HG03039 (cell line): ENCODE measurements around the gene LAMB1.
A peak's percentile ranks its signal among the peaks of the same experiment; 100 is the strongest.

Experiments used
- ATAC-seq: cut with Tn5 transposase; IDR thresholded peaks from one replicate; pipeline ENCODE4 v1.9.1; 2021; ENCODE audit warnings: mild to moderate bottlenecking, moderate library complexity; ENCODE audit not compliant: unreplicated experiment

The LAMB1 gene

DNA sequence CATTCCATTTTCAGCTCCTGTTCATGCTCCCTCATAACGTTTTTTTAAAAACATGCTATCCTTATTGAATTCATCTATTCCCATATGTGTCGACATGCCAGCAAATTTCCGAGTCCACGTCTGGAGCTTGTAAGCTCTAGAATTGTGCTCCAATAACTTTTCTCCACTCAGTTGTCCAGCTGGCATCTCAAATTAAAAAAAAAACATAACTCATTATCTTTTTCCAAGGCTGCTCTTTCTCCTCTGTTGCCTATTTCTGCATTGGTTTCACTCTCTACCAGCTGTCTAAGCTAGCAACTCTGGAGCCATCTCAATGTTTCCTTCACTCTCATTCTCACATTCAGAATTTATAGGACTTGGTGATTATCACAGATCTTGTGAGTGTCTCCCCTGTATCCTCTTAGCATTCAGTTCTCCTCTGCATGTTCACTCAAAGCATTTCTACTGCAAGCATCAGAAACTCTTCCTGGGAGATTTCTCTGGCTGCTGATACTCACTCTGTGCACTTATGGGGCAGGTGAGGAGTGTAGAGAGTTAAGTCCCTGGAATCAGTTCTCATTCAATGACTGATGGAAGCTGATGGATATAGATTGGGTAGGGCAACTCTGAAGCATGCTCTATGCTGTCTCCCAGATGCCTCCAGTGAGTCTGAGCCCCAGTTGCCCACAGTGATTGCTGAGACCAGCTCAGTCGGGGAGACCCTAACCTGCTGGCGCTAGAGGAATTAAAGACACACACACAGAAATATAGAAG is 118.7 kb downstream of the LAMB1 start:
- ATAC-seq: no peak

DNA sequence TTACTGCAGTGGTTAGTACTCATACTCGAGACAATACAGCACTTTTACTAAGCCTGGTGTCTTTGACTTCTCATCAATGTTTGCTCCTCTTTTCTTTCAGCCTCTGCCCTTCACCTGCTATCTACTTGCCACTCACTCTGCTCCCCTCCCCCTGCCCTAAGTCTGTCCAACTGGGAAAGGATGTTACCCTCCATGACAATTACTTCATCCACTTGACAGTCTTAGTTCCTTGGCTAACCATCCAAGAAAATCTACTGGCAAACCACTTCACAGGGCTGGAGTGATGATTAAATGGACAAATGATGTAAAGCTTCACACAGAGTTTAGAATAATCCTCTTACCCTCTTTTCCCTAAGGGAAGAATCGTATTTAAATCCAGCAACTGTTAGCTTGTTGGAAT is 120.2 kb downstream of the LAMB1 start:
- no peak for ATAC-seq

DNA sequence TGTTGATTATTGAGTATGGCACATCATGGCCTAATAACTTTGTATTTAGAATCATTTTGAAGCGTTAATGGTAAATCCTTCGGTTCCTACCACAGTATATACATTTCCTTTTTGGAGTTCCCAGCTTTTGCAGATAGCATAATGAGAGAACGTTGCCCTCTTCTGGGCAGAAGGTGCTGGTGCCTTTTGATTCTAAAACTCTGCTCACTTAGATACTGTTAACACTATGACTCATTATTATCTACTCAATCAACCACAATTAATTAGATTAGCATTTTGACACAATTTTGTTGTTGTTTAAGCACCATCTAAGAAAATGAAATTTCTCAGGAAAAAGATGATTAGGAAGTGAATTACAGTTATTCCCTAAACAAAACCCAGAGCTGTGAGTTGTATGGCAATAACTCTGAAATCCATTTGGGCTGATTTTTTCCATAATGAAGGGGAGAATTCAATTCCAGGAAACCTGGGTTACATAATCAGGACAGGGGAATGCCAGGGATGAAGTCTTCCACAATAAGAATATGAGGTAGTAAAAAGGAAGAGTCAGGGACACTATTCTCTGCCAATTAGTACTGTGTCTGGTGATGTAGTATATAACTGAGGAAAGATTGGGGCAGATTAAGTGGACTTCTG is 123.4 kb downstream of the LAMB1 start:
- peak; percentile 67 for ATAC-seq

DNA sequence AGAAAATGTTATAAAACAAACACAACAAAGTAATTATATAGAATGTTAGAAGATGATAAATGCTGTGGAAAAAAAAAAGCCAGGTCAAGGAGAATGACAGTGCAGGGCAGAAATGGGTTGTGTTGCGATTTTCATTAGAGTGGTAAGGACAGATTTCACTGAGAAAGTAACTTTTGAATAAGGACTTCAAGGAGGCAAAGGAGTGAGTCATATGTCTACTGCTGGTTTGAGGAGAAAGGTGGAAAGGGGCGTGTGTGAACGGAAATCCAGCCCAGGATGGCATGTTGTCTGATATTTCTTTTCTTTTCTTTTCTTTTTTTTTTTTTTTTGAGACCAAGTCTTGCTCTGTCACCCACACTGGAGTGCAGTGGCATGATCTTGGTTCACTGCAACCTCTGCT is 124.3 kb downstream of the LAMB1 start:
- no peak for ATAC-seq

DNA sequence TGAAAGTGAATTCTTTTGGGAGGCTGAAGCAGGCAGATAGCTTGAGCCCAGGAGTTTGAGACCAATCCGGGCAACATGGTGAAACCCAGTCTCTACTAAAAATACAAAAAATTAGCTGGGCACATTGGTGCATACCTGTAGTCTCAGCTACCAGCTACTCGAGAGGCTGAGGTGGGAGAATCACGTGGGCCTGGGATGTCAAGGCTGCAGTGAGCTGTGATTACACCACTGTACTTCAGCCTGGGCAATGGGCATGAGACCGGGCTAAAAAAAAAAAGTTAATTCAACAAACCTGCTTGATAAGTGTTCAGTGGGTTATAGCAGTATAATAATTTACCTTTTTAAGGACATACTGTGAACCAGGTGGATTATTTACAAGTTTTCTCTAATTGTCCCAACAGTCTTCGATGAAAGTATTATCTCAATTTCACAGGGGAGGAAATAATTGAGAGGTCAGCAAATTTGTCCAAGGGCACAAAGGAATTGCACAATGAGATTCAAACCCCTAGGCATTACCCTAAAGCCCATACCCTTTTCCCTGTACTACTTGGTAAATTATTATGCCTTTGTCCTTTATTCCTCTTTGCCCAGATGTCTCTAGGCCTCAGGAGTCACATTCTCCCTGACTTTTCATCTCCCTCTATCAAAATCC is 125.1 kb downstream of the LAMB1 start:
- ATAC-seq: no peak

DNA sequence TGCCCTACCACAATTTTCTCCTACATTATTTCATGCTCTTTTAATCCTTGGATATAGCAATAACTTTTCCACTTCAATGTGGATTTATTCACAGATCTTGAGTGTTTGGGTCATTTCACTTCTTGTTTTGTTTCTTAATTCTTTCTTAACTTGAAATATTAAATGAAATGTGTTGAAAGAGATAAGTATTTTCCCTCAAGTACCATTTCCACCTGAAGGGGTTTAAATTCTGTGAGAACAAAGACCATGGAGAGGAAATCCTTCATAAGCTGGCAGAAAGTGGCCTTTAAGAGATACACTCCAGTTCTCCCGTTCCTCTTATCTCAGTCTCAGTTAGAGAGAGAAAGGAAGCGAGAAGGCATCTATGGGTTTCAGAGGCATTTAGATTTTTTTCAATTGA is 126.0 kb downstream of the LAMB1 start:
- ATAC-seq: no peak

DNA sequence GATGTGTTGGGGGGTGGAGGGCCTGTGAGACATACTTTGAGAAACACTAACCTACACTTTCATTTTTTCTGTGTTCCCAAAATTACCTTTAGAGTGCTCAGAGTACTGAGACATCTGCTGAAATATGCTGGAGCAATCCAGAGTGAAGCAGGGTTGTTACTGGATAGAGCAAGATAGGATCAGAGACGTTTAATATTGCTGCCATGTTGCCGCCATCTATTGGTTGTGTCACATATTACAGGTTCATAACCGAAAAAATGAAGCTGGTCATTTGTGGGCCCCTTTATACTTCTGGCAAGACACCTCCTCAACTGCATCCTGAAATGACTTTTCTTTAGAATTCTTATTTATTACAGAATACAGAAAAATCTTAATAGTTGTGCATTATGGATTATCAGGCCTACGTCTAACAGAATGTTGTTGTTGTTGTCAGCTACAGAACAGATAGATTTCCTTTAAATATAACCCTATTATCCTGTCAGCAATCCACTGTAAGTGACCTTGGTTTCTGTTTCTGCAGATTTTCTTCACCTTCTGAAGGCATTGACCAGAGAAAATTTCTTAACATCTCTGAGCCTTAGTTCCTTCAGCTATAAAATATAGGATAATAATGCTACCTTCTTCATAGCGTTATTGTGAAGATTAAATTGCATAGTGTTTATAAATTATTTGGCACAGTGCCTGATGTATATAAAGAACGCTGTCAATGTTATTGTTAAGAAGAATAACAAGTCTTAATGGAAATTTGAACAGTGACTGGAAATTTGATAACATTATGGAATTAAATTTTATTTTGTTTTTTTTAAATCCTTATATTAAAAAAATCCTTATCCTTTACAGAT is 128.1 kb downstream of the LAMB1 start:
- no peak for ATAC-seq

DNA sequence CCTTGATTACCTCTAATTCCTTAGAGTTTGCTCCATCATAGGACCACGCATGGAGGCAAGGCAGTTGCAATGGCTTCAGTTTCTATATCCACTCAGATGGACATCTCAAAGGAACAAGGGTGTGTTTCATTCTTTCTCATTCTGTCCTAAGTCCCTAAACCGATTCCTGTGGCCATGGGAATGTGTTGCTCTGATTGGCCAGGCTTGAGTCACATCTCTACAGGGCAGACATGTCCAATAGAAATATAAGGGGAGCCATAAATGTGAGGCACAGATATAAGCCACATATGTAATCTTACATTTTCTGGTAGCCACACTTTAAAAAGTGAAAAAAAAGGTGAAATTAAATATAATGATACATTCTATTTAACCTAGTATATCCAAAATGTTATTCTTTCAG is 128.8 kb downstream of the LAMB1 start:
- ATAC-seq: no peak
